NCI-H345 treated with DMSO at 0.1 percent for 48 hours (cell line): ENCODE measurements around the gene MYBBP1A.

ENCODE experiments used
- DNase-seq: peaks from one replicate; lab custom pipeline; 2025; ENCODE audit not compliant: unreplicated experiment; lab: John Stamatoyannopoulos, UW

Gene MYBBP1A

DNA sequence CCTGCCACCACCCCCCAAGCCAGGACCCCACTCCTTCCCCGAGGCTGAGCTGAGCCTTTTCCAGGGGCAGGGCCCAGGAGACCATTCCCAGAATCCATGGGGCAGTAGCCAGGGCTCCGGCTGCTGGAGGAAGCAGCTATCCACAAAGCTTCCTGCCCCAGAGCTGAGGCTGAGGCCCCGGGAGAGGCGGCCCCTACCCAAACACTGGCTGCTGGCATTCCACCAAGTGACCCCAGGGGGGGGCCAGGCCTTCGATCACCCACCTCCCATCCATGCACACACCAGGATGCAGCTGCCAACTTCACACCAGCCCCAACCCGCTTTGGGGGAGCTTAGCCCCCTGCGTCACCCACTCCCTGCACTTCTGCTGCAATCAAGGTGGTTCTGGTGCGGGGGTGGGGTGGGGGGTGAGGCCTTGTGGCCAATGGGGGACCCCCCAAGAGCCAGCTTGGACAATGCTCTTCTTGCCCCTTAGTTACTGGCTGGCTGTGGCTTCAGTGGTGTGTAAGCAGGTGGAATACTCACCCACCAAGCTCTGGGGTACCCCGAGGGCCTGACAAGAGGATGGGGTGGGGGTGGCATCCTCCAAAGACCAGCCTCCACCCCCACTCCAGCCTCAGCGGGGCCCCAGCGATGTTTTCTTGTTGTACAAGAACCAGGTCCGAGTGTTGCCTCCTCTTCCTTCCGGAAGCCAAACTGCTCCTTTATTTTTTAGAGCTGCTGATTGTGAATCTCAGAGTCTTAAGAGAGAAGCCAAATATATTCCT lies 16.8 kb downstream of the MYBBP1A start:
- no peak for DNase-seq

DNA sequence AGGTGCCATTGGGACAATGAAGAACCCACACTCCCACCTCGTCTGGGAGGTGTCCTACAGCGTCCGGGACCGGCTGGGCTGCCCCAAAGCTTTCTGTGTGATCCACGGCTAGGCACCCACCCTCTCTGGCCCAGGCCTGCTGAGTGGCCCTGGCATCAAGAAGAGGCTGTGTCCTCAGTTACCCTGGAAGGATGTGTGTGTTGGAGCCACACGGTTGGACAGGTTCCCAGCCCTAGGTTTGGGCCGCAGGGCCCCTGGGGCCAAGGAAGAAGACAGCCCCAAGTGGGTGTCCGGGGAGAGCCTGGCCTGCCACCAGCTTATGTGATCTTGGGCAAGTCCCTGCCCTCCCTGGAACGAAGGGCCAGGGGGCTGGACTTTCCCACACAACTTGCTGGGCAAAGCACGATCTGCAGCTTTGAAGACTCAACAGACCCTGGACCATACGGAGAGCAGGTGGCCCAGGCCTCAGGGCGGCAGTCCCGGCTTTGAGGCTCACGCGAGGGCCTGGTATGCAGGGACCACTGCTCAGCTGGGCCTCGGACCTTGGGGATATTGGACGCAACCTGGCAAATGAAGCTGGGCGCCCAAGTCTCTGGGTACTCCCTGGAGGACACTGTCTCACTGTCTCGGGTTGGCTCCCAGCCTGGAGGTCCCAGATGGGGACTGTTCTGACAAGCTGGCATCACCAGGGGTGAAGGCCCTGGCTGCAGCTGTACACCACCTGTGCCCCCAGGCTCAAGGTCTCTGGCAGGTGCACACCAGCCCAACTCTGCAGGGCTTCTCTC lies 17.5 kb downstream of the MYBBP1A start:
- no peak for DNase-seq

DNA sequence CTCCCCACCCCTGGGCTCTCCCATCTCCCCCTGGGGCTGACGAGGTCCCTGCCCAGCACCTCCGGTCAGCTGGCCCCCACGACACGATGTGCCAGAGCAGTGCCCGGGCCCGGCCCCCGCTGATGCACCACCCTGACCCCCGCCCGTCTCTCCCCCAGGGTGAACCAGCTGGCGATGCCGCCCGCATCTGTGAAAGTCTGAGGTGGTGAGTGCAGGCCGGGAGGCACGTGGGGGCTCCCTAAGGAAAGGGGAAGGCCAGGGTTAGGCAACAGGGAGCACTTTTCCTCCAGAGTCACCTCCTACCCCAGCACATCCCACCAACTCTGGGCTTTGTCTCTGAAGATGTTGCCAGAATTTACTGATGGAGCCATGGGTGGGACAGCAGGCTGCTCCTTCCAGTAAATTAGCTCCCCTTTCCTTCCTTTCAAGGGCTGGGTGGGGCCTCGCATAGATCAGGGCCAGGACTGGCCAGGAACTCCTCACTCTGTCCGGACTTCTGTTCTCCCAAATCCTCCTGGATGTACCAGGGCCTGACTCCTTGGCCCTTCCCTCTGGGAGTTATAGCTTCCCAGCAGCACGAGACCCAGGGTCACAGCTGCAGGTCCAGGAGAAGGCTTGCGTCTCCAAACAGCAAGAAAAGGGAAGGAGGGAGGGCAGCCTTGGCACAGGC lies 18.3 kb downstream of the MYBBP1A start:
- DNase-seq, result no peak

DNA sequence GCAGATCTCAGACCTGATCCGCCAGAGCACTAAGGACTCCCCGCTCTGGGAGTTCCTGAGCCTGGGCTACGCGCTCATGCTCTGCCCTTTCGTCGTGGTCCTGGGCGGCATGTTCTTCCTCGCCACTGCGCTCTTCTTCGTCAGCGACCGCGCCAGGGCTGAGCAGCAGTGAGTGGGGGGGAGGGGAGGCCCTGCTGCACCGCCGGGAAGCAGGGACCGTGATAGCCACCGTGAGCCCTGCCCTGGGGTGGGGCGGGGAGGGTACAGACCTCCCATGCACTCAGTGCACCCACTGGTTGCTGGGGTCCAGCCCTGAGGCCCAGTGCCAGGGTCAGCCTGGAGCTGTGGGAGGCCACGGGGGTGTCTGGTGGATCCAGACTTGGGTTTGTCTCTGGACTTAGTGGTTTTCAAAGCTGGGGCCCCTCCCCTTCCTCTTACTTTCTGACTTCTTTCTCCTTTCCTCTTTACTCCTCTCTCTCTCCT lies 18.9 kb downstream of the MYBBP1A start:
- no peak for DNase-seq

DNA sequence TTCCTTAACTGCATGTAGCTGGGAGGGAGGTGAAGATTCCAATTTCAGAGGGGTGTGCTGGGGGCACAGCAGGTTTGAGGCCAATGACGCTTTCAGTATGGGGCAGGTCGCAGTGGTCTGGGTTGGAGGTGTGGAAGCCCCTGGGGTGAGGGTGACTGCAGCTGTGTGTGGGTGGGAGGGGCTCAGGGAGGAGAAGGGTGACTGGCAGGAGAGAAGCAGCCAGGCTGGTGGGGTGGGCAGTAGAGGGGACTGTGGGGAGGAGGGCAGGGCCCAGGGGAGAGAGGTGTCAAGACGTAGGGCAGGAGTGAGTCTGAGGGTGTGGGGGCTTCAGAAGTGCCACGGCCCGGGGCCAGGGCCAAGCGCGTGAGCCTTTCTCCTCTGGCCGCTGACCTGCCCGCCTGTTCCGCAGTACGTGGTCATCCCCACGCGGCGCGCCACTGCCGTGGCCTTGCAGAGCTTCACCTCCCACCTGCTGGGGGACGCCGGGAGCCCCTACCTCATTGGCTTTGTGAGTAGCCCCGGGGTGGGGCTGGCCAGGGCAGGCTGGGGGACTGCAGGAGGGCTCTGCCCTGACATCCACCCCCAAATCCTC lies 19.4 kb downstream of the MYBBP1A start:
- DNase-seq, result no peak

DNA sequence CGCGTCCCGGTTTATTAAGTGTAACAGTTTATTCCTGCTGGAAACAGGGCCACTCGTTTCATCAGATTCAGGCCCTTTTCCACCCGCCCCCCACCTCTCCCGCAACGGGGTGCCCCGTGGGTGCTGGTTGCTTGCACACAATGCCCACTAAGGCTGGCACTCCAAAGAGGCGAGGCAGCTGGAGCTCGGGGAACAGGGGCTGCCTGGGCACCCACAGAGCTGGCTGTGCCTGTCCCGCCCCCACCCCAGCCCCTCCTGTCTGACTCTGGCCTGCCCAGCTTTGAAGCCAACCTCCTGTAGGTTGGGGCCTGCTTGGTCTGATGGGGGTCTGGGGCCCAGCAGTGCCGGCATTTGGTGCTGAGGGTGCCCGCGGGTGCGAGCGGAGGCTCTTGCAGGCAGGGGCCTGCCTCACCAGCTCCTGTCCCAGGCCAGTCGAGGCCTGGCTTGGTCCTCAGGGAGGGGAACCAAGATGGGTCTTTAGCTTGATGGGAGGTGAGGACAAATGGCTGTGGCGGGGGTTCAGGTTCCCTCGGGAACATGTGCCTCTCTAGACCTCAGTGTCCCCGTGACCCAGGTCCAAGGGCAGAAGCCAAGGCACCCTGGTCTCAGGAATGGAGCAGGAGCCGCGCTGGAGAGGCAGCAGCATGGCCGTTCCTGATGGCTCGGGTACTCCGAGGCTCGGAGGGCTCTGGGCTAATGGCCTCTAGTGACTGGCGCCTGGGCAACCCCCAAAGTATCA lies 20.1 kb downstream of the MYBBP1A start:
- DNase-seq, result no peak

DNA sequence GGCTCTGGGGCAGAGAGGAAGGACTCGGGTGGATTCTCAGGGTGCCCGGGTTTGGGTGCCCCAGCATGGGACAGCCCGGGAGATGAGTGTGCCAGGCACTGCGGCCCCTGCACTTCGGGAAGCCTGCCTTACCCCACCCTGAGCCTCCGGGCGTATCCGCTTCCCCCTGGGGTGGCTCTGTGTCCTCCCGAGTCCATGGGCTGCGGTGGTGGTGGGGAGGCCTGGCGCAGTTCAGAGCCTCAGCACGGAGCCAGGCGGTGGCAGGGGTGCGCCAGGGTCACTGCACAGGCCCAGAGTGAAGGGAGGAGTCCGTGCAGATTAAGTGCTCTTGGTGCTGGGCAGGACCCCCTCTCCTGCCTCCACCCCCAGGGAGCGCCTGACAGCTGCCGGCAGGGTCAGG lies 20.7 kb downstream of the MYBBP1A start:
- DNase-seq, result no peak

DNA sequence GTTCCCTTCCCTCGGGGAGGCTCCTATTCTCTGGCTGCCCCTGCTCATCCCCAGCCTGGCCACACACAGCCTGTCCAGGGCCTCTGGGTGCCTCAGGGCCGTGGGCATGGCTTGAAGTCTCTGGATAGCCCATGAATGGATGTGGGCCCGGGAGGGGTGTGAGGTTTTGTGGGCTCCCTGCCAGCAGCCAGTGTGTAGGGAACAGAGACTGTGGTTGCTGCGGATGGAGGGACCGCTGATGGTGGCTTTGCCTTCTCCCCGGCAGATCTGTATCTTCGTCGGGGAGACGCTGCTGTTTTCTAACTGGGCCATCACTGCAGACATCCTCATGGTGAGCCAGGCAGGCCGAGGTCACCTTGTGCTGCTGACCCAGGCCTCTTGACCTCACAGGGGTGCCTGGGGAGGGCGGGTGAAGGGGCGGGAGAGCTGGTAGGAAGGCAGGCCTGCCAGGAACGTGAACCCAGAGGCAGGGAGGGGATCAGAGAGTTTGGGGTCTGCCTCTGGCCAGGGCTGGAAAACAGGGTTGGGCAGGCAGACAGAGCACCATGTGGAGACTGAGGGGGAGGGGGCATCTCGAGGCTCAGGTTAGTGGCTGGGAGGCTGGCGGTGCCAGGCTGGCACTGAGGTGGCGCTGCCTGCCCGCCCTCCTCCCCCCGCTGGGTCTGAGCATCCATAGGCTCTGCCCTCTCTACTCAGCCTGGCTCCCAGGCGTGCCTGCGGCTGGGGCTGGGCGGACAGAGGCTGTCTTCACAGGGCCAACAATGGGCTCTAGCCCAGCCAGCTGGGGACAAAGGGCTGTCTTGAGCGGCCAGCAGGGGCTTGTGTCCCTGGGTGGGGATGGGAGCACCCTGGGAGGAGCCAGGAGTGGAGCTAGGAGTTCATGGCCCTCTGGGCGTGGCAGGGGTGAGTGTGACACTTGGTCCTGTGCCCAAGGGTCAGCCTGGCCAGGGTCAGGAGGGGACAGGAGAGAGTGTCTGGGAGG lies 21.4 kb downstream of the MYBBP1A start:
- DNase-seq, result no peak

DNA sequence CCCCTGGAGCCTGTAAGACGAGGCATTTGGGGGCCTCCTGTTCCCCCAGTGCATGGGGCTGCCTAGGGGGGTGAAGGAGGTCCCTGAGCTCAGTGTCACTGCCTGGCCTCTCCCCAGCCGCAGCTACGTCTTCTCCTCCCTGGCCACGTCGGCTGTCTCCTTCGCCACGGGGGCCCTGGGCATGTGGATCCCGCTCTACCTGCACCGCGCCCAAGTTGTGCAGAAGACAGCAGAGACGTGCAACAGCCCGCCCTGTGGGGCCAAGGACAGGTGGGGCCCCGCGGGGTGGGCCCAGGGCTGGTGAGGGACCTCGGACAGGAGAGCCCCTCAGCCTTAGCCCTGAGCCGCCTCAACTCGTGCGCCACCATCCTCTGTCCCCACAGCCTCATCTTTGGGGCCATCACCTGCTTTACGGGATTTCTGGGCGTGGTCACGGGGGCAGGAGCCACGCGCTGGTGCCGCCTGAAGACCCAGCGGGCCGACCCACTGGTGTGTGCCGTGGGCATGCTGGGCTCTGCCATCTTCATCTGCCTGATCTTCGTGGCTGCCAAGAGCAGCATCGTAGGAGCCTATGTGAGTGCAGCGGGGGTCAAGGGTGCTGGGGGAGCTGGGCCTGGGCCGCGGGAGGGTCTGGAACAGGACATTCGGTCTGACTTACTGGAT lies 22.2 kb downstream of the MYBBP1A start:
- DNase-seq, result no peak

DNA sequence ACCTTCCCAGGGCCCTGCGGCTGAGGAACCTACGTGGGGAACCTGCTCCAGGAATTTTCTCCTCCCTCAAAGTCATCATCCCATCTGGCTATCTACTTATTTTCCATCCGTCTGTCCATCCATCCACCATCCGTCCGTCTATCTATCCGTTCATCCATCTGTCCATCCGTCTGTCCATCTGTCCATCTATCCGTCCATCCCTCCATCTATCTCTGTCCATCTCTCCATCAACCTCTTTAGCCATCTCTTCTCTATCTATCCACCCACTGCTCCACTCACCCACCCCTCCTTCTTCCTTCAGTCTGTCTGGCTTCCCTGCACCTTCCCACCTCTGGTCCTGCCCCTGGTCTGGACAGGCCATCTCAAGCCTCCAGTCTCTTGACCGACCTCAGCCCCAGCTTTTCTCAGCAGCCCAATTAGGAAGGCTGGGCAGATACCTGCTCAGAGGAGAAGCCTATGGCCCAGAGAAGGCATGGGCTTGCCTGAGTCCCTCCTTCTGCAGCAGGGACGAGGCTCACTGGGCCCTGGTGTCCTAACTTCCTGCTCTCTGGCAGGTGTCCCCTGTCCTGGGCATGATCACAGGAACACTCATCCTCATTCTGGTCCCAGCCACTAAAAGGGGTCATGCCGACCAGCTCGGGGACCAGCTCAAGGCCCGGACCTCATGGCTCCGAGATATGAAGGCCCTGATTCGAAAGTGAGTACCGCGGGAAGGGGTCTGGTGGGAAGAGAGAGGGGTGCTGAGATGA lies 23.0 kb downstream of the MYBBP1A start:
- no peak for DNase-seq

DNA sequence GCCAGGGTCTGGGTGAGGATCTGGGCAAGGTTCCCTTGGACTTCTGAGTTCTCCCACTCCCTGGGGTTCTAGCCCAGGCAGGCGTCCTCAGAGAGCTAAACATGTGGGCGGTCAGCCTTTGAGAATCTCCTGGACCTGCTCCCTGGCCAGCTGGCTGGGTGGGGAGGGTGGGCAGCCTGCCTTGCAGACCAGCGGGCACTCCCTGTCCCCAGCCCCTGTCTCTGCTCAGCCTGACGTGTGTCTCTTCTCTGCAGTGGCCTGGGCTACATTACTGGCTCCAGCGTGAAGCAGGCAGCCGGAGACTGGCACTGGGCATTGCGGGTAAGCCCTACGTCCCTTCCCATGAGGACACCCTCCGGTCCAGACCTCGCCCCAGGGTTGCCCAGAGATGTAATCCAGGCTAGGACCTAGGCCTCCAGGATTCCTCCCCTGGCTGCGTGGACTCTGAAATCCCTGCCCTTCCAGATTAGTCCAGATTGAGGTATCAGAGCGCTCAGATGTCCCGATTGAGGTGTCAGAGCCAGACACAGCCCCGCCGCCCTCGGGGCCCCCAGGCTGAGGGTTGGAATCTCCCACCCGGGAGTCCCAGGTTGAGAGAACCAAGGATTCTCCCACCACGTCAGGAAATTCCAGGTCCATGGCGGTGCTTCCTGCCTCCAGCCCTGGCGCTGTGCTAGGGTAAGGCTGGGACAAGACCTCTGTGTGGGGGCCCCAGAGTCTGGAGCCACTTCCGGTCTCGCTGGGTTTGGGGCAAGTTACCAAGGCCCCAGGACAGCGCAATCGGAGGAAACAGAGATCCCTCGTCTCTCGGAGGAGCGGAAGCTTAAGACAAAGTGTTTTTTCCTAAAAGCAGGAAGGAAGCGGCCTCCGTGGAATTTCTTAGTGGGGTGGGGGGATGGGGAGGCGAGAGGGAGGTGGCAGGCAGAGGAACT lies 24.1 kb downstream of the MYBBP1A start:
- DNase-seq, result no peak

DNA sequence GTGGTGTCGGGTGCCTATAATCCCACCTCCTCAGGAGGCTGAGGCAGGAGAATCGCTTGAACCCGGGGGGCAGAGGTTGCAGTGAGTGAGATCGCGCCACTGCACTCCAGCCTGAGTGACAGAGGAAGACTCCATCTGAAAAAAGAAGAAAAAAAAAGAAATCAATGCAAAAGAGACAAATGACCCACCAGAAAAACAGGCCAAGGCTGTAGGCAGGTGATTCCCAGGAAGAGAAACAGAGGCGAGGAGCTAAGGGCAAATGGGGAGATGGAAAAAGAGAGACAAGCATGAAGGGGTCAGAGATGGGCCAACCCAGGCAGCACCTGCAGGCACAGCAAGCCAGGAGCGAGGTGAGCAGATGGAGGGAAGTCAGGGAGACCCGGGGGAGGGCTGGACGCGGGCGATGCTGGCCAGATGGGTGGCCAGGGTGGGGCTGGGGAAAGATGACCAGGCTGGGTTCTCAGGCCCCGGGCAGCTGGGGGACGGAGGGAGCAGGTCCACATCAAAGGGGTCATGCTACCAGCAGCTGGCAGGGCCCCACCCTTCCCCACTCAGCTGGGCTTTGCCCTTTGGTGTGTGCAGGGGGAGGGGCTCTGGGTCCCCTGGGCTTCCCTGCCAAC lies 25.5 kb downstream of the MYBBP1A start:
- DNase-seq, result no peak

DNA sequence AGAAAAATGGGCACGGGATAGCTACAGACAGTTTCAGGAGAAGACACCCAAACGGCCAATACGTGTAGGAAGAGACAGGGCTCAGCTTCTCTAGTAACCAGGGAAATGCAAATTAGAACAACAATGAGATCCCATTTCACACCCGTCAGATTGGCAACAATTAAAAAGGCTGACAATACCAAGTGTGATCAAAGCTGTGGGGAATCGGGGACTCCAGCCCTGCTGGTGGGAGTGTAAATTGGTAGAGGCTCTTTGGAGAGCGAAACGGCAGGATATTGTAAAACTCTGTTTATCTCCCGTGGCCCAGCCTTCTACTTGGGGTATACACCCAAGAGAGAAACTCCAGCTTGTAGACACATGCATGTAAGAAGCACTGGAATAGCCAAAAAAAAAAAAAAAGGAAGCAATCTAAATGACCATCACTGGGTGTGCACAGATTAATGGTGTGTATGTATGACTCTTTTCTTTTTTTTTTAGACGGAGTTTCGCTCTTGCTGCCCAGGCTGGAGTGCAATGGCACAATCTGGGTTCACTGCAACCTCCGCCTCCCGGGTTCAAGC lies 27.5 kb downstream of the MYBBP1A start:
- no peak for DNase-seq

DNA sequence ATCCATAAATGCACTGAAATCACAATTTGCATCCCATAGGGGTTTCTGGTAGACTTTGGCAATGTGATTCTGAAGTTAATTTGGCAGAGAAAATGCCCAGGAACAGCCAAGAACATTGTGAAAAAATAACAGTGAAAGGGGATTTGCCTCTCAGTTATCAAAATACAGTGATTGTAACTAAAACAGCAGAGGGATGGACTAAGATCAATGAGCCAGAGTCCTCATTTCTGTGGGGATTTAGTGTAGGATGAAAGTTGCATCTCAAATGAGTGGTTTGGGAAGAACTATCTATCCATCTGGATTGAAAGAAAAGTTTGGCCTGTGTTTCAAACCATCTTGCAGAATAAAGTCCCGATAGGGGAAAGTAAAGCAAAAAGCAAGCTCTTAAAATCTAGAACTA lies 28.1 kb downstream of the MYBBP1A start:
- DNase-seq, result no peak

DNA sequence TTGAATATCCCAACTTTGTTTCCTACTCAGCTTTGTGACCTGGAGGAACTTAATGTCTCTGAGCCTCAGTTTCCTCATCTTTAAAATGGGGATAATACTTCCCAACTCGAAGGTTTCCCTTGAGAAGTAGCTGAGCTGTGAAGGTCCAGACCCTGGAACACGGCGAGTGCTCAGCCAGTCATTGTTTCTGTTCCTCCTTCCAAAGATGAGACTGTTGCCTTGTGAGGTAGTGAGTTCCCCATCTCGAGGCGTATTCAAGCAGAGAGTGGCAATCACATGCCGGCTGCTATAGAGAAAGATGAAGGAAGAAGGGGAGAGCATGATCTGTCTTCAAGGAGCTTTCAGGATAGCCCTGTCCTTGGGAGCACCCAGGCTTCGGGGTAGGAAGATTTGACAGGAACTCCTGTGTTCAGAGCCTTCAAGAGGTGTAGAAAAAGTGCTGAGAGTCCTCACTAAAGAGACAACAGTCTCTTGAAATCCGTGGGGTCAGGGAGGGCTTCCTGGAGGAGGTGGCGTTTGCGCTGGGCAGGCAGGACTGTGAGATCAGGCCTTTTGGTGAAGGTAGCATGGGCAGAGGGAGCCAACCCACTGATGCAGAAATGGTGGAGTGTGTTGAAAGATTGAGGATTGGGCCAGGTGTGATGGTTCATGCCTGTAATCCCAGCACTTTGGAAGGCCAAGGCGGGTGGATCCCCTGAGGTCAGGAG lies 29.3 kb downstream of the MYBBP1A start:
- no peak for DNase-seq

DNA sequence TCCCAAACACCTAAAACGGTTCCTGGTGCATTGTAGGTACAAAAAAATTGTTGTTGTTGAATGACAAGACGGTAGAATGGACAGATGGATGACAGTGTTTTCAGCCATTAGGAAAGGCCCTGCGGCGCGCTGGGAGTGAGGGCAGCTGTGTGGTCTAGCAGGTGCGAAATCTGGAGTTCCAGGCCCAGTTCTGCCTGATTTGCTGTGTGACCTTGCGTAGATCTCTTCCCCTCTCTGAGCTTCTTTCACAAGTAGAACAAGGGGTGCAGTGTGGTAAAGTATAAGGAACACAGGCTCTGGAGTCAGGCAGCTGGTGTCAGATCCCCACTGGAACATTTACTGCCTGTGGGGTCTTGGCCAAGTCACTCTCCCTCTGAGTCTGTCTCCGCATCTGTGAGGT lies 31.2 kb downstream of the MYBBP1A start:
- DNase-seq, result no peak
